ENCODE data around the gene ADAMTS3.

DNA sequence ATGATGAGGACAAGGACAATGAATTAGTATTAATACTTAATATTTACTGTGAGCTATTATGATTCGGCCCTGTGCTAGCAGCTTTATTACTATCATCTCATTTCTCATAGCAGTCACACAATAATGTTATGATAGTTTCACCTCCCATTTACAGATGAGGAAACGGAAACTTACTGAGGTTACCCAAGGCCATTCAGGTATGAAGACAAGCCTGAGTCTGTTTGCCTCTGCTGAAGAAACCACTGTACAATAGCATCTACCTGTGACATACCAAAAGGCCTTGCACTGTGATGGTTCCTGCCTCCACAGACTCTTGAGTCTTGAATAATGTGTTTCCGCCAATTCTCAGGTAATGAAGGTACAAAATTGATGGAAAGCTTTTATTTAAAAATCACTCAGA lies 288.8 kb downstream of the ADAMTS3 start:
- TF ChIP-seq, protein P1, sequence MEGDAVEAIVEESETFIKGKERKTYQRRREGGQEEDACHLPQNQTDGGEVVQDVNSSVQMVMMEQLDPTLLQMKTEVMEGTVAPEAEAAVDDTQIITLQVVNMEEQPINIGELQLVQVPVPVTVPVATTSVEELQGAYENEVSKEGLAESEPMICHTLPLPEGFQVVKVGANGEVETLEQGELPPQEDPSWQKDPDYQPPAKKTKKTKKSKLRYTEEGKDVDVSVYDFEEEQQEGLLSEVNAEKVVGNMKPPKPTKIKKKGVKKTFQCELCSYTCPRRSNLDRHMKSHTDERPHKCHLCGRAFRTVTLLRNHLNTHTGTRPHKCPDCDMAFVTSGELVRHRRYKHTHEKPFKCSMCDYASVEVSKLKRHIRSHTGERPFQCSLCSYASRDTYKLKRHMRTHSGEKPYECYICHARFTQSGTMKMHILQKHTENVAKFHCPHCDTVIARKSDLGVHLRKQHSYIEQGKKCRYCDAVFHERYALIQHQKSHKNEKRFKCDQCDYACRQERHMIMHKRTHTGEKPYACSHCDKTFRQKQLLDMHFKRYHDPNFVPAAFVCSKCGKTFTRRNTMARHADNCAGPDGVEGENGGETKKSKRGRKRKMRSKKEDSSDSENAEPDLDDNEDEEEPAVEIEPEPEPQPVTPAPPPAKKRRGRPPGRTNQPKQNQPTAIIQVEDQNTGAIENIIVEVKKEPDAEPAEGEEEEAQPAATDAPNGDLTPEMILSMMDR (IDR thresholded peaks at IDR 0.05) = no peak
- TF ChIP-seq POLR2A (IDR thresholded peaks at IDR 0.05) = no peak
